Measurements from ENCODE around the gene SV2B.

SV2B gene

GRCh38 chr15:91102546-91103330, 2.7 kb downstream of the SV2B start:
- Histone ChIP-seq H3K27ac (ENCODE audit: low read length) (no peak overlapping the region), H3K4me1 (ENCODE audit: control insufficient read depth in 1 of 2, insufficient read depth in 2 of 2, low read length in 2 of 2) (peaks cover 0 to 18% of the 10 kb centered on the region in 2 donors), H3K4me3 (ENCODE audit: low read depth in 1 of 2, low read length in 2 of 2) (no peak overlapping the region), H3K27me3 (ENCODE audit: low read depth, low read length) (peaks cover 25% of the 10 kb centered on the region), H3K36me3 (ENCODE audit: control insufficient read depth in 1 of 2, insufficient read depth in 2 of 2, low read length in 2 of 2) (no peaks in the 10 kb centered on the region), H3K9me3 (ENCODE audit: control insufficient read depth in 1 of 2, low read length in 2 of 2) (no peaks in the 10 kb centered on the region)

GRCh38 chr15:91104111-91104510, 4.1 kb downstream of the SV2B start:
- Histone ChIP-seq H3K4me3 (ENCODE audit: low read depth in 1 of 2, low read length in 2 of 2) (no peak overlapping the region), H3K36me3 (ENCODE audit: control insufficient read depth in 1 of 2, insufficient read depth in 2 of 2, low read length in 2 of 2) (no peaks in the 10 kb centered on the region), H3K4me1 (ENCODE audit: control insufficient read depth in 1 of 2, insufficient read depth in 2 of 2, low read length in 2 of 2) (peaks cover 0 to 17% of the 10 kb centered on the region in 2 donors), H3K27me3 (ENCODE audit: low read depth, low read length) (peaks cover 22% of the 10 kb centered on the region), H3K9me3 (ENCODE audit: control insufficient read depth in 1 of 2, low read length in 2 of 2) (no peaks in the 10 kb centered on the region), H3K27ac (ENCODE audit: low read length) (no peak overlapping the region)

- no peaks in the 10 kb centered on the region for H3K9me3 ChIP-seq (ENCODE audit: control insufficient read depth in 1 of 2, low read length in 2 of 2)
- no peak overlapping the region for H3K4me3 ChIP-seq (ENCODE audit: low read depth in 1 of 2, low read length in 2 of 2)
Observed at GRCh38 chr15:91108421-91108820, 8.4 kb downstream of the SV2B start.

GRCh38 chr15:91109885-91110284, 9.8 kb downstream of the SV2B start:
- Histone ChIP-seq H3K36me3 (ENCODE audit: control insufficient read depth in 1 of 2, insufficient read depth in 2 of 2, low read length in 2 of 2) (no peaks in the 10 kb centered on the region), H3K9me3 (ENCODE audit: control insufficient read depth in 1 of 2, low read length in 2 of 2) (no peaks in the 10 kb centered on the region), H3K27ac (ENCODE audit: low read length) (no peak overlapping the region), H3K4me1 (ENCODE audit: control insufficient read depth in 1 of 2, insufficient read depth in 2 of 2, low read length in 2 of 2) (no peaks in the 10 kb centered on the region), H3K4me3 (ENCODE audit: low read depth in 1 of 2, low read length in 2 of 2) (no peak overlapping the region), H3K27me3 (ENCODE audit: low read depth, low read length) (no peaks in the 10 kb centered on the region)

More at GRCh38 chr15:91108421-91108820, 8.4 kb downstream of the SV2B start:
- H3K27ac ChIP-seq (ENCODE audit: low read length), result no peak overlapping the region
- no peaks in the 10 kb centered on the region for H3K36me3 ChIP-seq (ENCODE audit: control insufficient read depth in 1 of 2, insufficient read depth in 2 of 2, low read length in 2 of 2)
- H3K4me1 ChIP-seq (ENCODE audit: control insufficient read depth in 1 of 2, insufficient read depth in 2 of 2, low read length in 2 of 2), result no peaks in the 10 kb centered on the region
- no peaks in the 10 kb centered on the region for H3K27me3 ChIP-seq (ENCODE audit: low read depth, low read length)

GRCh38 chr15:91110407-91110806, 10.3 kb downstream of the SV2B start:
- Histone ChIP-seq H3K9me3 (ENCODE audit: control insufficient read depth in 1 of 2, low read length in 2 of 2) (no peaks in the 10 kb centered on the region), H3K4me1 (ENCODE audit: control insufficient read depth in 1 of 2, insufficient read depth in 2 of 2, low read length in 2 of 2) (no peaks in the 10 kb centered on the region), H3K4me3 (ENCODE audit: low read depth in 1 of 2, low read length in 2 of 2) (no peak overlapping the region), H3K36me3 (ENCODE audit: control insufficient read depth in 1 of 2, insufficient read depth in 2 of 2, low read length in 2 of 2) (no peaks in the 10 kb centered on the region), H3K27ac (ENCODE audit: low read length) (no peak overlapping the region), H3K27me3 (ENCODE audit: low read depth, low read length) (no peaks in the 10 kb centered on the region)

- Histone ChIP-seq H3K36me3 (ENCODE audit: control insufficient read depth in 1 of 2, insufficient read depth in 2 of 2, low read length in 2 of 2) (no peaks in the 10 kb centered on the region), H3K9me3 (ENCODE audit: control insufficient read depth in 1 of 2, low read length in 2 of 2) (no peaks in the 10 kb centered on the region), H3K27me3 (ENCODE audit: low read depth, low read length) (no peaks in the 10 kb centered on the region), H3K4me1 (ENCODE audit: control insufficient read depth in 1 of 2, insufficient read depth in 2 of 2, low read length in 2 of 2) (no peaks in the 10 kb centered on the region), H3K27ac (ENCODE audit: low read length) (no peak overlapping the region), H3K4me3 (ENCODE audit: low read depth in 1 of 2, low read length in 2 of 2) (no peak overlapping the region)
Observed at GRCh38 chr15:91113030-91113429, 13.0 kb downstream of the SV2B start.

- Histone ChIP-seq H3K27ac (ENCODE audit: low read length) (no peak overlapping the region), H3K27me3 (ENCODE audit: low read depth, low read length) (no peaks in the 10 kb centered on the region), H3K4me1 (ENCODE audit: control insufficient read depth in 1 of 2, insufficient read depth in 2 of 2, low read length in 2 of 2) (no peaks in the 10 kb centered on the region), H3K4me3 (ENCODE audit: low read depth in 1 of 2, low read length in 2 of 2) (no peak overlapping the region), H3K36me3 (ENCODE audit: control insufficient read depth in 1 of 2, insufficient read depth in 2 of 2, low read length in 2 of 2) (no peaks in the 10 kb centered on the region), H3K9me3 (ENCODE audit: control insufficient read depth in 1 of 2, low read length in 2 of 2) (no peaks in the 10 kb centered on the region)
Observed at GRCh38 chr15:91114301-91114700, 14.2 kb downstream of the SV2B start.

GRCh38 chr15:91116113-91117067, 16.3 kb downstream of the SV2B start:
- no peak overlapping the region for H3K4me3 ChIP-seq (ENCODE audit: low read depth in 1 of 2, low read length in 2 of 2)
- H3K27me3 ChIP-seq (ENCODE audit: low read depth, low read length), result no peaks in the 10 kb centered on the region
- no peaks in the 10 kb centered on the region for H3K36me3 ChIP-seq (ENCODE audit: control insufficient read depth in 1 of 2, insufficient read depth in 2 of 2, low read length in 2 of 2)
- no peak overlapping the region for H3K27ac ChIP-seq (ENCODE audit: low read length)
- no peaks in the 10 kb centered on the region for H3K9me3 ChIP-seq (ENCODE audit: control insufficient read depth in 1 of 2, low read length in 2 of 2)
- no peaks in the 10 kb centered on the region for H3K4me1 ChIP-seq (ENCODE audit: control insufficient read depth in 1 of 2, insufficient read depth in 2 of 2, low read length in 2 of 2)

- Histone ChIP-seq H3K4me1 (ENCODE audit: control insufficient read depth in 1 of 2, insufficient read depth in 2 of 2, low read length in 2 of 2) (no peaks in the 10 kb centered on the region), H3K27ac (ENCODE audit: low read length) (no peak overlapping the region), H3K36me3 (ENCODE audit: control insufficient read depth in 1 of 2, insufficient read depth in 2 of 2, low read length in 2 of 2) (no peaks in the 10 kb centered on the region), H3K4me3 (ENCODE audit: low read depth in 1 of 2, low read length in 2 of 2) (no peak overlapping the region), H3K27me3 (ENCODE audit: low read depth, low read length) (no peaks in the 10 kb centered on the region), H3K9me3 (ENCODE audit: control insufficient read depth in 1 of 2, low read length in 2 of 2) (no peaks in the 10 kb centered on the region)
Observed at GRCh38 chr15:91117375-91117774, 17.3 kb downstream of the SV2B start.

- H3K9me3 ChIP-seq (ENCODE audit: control insufficient read depth in 1 of 2, low read length in 2 of 2), result no peaks in the 10 kb centered on the region
- no peak overlapping the region for H3K4me3 ChIP-seq (ENCODE audit: low read depth in 1 of 2, low read length in 2 of 2)
- H3K4me1 ChIP-seq (ENCODE audit: control insufficient read depth in 1 of 2, insufficient read depth in 2 of 2, low read length in 2 of 2), result no peaks in the 10 kb centered on the region
- no peak overlapping the region for H3K27ac ChIP-seq (ENCODE audit: low read length)
- H3K27me3 ChIP-seq (ENCODE audit: low read depth, low read length), result no peaks in the 10 kb centered on the region
- no peaks in the 10 kb centered on the region for H3K36me3 ChIP-seq (ENCODE audit: control insufficient read depth in 1 of 2, insufficient read depth in 2 of 2, low read length in 2 of 2)
Observed at GRCh38 chr15:91118817-91119590, 18.9 kb downstream of the SV2B start.

- H3K27ac ChIP-seq (ENCODE audit: low read length), result no peak overlapping the region
- no peaks in the 10 kb centered on the region for H3K4me1 ChIP-seq (ENCODE audit: control insufficient read depth in 1 of 2, insufficient read depth in 2 of 2, low read length in 2 of 2)
- no peak overlapping the region for H3K4me3 ChIP-seq (ENCODE audit: low read depth in 1 of 2, low read length in 2 of 2)
Observed at GRCh38 chr15:91122296-91122695, 22.2 kb downstream of the SV2B start.

More at GRCh38 chr15:91122296-91122695, 22.2 kb downstream of the SV2B start:
- no peaks in the 10 kb centered on the region for H3K27me3 ChIP-seq (ENCODE audit: low read depth, low read length)
- no peaks in the 10 kb centered on the region for H3K36me3 ChIP-seq (ENCODE audit: control insufficient read depth in 1 of 2, insufficient read depth in 2 of 2, low read length in 2 of 2)
- H3K9me3 ChIP-seq (ENCODE audit: control insufficient read depth in 1 of 2, low read length in 2 of 2), result no peaks in the 10 kb centered on the region

Data from muscle layer of duodenum (tissue), 2 donors.